GM19455 (cell line): ENCODE data around the gene CEL.

ENCODE experiments used
- ATAC-seq: cut with Tn5 transposase; IDR thresholded peaks from one replicate; pipeline ENCODE4 v1.9.1; 2021; ENCODE audit not compliant: unreplicated experiment

The CEL gene

GRCh38 chr9:133102190-133103021, 40.6 kb downstream of the CEL start:
- ATAC-seq = no peak

- no peak for ATAC-seq
These were observed 41.6 kb downstream of the CEL start for GRCh38 chr9:133103183-133103986.

- ATAC-seq = no peak
These were observed 42.3 kb downstream of the CEL start for GRCh38 chr9:133103987-133104505.

GRCh38 chr9:133104718-133105460, 43.1 kb downstream of the CEL start:
- no peak for ATAC-seq

GRCh38 chr9:133105461-133105770, 43.6 kb downstream of the CEL start:
- no peak for ATAC-seq

- no peak for ATAC-seq
These were observed 44.9 kb downstream of the CEL start for GRCh38 chr9:133106511-133107244.

GRCh38 chr9:133107245-133107722, 45.5 kb downstream of the CEL start:
- ATAC-seq = no peak

GRCh38 chr9:133107961-133108793, 46.4 kb downstream of the CEL start:
- ATAC-seq = no peak

- no peak for ATAC-seq
These were observed 47.2 kb downstream of the CEL start for GRCh38 chr9:133108794-133109641.

GRCh38 chr9:133109931-133110650, 48.3 kb downstream of the CEL start:
- ATAC-seq = no peak

- ATAC-seq = no peak
These were observed 50.3 kb downstream of the CEL start for GRCh38 chr9:133111808-133112662.

GRCh38 chr9:133112663-133113026, 50.9 kb downstream of the CEL start:
- no peak for ATAC-seq

GRCh38 chr9:133113163-133113948, 51.6 kb downstream of the CEL start:
- ATAC-seq = no peak

GRCh38 chr9:133113949-133114885, 52.4 kb downstream of the CEL start:
- ATAC-seq = no peak

- ATAC-seq = no peak
These were observed 53.3 kb downstream of the CEL start for GRCh38 chr9:133114886-133115603.
